Measurements from ENCODE around the gene TCF7L1.
"Not testable (repeated sequence)": the region's sequence is repeated elsewhere in the genome, so short reads cannot be mapped to it uniquely, and the experiment has no call there.

DNA sequence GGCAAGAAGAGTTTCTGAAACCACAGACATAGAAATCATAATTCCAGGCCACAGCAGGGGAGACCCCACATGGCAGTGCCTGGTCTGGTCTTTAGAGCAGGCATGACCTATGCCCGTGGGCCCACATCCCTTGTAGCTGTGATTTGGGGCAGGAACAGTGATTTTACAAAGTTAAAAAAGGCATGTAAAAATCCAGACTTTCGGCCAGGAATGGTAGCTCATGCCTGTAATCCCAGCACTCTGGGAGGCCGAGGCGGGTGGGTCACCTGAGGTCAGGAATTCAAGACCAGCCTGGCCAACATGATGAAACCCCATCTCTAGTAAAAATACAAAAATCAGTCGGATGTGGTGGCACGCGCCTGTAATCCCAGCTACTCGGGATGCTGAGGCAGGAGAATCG, 78.4 kb downstream of the TCF7L1 start:
- TF ChIP-seq, protein P1, sequence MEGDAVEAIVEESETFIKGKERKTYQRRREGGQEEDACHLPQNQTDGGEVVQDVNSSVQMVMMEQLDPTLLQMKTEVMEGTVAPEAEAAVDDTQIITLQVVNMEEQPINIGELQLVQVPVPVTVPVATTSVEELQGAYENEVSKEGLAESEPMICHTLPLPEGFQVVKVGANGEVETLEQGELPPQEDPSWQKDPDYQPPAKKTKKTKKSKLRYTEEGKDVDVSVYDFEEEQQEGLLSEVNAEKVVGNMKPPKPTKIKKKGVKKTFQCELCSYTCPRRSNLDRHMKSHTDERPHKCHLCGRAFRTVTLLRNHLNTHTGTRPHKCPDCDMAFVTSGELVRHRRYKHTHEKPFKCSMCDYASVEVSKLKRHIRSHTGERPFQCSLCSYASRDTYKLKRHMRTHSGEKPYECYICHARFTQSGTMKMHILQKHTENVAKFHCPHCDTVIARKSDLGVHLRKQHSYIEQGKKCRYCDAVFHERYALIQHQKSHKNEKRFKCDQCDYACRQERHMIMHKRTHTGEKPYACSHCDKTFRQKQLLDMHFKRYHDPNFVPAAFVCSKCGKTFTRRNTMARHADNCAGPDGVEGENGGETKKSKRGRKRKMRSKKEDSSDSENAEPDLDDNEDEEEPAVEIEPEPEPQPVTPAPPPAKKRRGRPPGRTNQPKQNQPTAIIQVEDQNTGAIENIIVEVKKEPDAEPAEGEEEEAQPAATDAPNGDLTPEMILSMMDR (IDR thresholded peaks at IDR 0.05 in 4 of 5, conservative IDR thresholded peaks at IDR 0.05 in 1 of 5): not testable (repeated sequence)
- not testable (repeated sequence) for TF ChIP-seq POLR2A (IDR thresholded peaks at IDR 0.05)
